NOMO-1 (cell line): ENCODE results near the gene TUBGCP3.
"Not testable (repeated sequence)": the region's sequence is repeated elsewhere in the genome, so short reads cannot be mapped to it uniquely, and the experiment has no call there.

Source experiments
- DNase-seq, 2 experiments: peaks; one replicate each; lab custom pipeline; 2025; ENCODE audit not compliant: unreplicated experiment in 2 of 2; lab: John Stamatoyannopoulos, UW

The TUBGCP3 gene

DNA sequence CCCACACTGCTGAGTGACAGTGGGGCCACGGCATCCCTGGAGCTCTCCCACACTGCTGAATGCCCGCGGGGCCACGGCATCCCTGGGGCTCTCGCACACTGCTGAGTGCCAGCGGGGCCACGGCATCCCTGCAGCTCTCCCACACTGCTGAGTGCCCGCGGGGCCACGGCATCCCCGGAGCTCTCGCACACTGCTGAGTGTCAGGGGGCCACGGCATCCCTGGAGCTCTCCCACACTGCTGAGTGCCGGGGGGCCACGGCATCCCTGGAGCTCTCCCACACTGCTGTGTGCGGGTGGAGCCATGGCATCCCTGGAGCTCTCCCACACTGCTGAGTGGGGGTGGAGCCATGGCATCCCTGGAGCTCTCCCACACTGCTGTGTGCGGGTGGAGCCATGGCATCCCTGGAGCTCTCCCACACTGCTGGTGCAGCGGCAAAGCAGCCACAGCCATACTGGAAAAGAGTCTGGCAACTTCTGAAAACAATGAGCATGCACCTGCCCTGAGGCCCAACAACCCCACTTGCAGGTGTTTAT, 8.6 kb downstream of the TUBGCP3 start:
- no peak for DNase-seq

DNA sequence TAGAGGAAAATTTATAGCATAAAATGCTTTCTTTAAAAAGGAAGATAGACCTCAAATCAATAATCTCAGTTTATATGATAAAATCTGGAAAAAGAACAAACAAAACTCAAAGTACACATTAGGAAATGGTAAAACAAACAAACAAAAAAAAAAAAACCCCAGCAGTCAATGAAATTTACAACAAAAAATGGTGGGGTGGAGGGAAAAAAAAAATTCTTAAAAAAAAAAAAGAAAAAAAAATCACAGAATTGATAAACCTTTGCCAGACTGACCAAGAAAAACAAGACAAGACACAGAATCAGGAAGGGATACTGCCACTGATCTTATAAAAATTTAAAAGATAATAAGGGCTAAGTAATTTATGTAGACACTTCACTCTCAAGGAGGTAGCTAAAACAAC, 11.2 kb downstream of the TUBGCP3 start:
- no peak for DNase-seq

DNA sequence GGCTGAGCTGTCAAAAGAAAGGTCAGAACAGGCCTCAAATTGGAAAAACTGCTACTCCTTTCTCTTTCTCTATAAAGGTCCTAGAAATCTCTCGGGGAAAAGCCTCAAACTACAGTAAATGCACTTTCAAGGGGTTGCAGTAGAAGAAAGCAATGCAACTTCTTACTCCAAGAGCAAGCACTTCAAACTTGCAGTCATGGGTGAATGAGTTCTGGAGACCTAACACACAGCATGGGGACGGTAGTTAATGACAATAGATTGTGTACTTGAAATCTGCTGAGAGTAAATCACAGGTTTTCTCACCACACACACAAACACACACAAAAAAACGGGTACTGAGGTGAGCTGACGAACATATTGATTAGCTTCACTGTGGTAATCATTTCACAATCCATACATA, 11.8 kb downstream of the TUBGCP3 start:
- no peak for DNase-seq

DNA sequence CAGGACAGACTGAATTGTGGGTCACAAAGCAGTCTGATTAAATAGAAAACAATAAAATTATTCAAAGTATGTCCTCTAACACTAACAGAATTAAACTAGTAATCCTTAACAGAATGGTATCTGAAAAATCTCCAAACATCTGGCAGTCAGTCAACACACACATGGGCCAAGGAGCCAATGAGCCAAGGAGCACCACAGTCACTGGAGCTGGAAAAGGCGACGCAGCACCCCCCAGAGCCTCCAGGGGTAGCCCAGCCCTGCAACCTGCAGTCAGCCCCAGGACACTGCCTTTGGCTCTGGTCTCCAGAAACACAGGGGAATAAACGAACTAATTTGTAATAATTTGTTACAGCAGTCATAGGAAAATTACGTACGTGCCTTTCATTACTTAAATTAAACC, 12.3 kb downstream of the TUBGCP3 start:
- no peak for DNase-seq

DNA sequence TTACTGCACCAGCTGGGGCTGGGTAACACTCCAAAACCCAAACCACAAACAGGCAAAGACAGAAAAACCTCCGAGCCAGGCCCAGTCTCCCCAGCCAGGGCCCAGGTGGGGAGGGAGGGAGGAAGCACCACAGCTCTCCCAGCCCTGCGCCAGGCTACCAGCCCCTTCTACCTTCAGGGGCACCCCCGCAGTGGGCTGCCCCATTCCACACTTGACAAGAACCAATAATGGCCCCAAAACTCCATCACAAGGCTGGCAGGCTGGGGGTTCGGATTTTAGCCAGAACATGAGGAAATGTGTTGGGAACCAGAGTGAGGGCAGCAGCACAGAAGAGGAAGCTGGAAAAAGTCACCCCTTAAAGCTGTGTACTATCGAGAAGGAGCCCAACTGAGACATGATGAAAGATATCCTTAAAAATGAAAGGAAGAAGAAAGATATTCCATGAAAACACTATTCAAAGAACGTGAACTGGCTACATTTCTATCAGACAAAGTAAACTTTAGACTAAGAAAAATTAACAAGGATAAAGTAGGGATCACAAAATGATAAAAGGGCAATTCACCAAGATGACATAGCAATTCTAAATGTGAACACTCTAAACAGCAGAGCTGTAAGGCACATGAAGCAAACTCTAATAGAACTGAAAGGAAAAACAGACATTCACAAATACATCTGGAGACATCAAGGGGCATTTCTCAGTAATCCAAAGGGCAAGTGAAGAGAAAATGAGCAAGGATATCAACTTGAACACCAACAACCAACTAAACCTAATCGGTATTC, 12.9 kb downstream of the TUBGCP3 start:
- DNase-seq = no peak

DNA sequence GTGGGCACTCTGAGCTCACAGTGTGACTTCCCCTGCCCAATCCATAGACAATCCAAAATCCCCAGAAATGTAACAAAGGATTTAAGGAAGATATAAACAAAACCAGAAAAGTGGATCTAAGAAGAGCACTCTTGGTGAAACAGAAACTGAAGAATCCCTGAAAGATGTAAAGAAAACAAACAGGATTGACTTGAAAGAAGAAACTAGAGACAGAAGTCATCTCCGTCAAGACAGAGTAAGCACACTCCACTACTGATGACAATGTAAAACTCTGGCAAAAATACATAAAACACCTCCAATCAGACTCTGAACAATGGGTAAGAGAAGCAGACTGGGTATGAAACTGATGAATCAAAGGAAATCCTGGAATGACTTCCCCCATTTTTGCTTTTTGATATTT, 13.5 kb downstream of the TUBGCP3 start:
- no peak for DNase-seq

DNA sequence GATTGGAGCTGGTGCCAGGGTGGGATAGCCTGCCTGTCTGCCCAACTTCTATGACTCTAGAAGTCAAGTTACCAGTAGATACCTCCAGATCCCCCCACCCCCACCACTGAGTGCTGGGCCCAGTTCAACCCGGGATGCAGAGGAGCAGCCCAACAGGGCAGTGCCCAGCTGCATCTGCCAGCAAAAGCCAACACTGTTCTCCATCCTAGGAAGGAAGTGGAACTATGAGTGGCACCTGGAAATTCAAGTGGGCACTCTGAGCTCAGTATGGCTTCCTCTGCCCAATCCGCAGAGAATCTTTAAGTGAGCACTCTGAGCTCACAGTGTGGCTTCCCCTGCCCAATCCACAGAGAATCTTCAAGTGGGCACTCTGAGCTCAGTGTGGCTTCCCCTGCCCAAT, 14.2 kb downstream of the TUBGCP3 start:
- DNase-seq = no peak

DNA sequence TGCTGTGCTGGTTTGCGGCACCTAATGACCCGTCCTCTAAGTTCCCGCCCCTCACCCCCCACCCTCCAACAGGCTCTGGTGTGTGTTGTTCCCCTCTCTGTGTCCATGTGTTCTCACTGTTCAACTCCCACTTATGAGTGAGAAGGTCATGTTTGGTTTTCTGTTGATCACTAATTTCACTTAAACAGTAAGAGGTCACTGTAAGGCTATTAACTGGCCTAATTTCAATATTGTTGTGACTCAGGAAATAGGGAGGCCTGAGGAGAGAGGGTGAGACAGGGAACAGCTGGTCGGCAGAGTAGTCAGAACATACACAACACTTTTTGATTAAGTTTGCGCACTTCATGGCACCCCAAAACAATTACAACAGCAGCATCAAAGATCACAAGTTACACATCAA, 15.6 kb downstream of the TUBGCP3 start:
- DNase-seq = no peak

DNA sequence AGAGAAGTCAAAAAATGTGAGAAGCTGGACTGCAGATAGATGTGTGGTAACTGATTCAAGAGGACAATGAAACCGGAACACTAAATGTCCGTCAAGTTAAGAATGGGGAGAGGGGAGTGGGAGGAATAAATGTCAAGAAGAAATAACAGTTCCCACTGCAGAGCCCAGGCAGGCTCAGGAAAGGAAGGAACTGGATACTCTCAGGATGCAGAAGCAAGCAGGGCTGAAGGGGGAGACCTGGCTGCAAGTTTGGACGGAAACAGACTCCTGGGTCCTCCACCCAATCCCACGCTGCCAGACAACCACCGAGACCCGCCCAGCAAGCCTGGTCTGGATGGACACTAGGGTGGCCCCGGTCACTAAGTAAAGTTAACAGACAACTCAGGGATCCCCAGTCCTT, 18.1 kb downstream of the TUBGCP3 start:
- no peak for DNase-seq

DNA sequence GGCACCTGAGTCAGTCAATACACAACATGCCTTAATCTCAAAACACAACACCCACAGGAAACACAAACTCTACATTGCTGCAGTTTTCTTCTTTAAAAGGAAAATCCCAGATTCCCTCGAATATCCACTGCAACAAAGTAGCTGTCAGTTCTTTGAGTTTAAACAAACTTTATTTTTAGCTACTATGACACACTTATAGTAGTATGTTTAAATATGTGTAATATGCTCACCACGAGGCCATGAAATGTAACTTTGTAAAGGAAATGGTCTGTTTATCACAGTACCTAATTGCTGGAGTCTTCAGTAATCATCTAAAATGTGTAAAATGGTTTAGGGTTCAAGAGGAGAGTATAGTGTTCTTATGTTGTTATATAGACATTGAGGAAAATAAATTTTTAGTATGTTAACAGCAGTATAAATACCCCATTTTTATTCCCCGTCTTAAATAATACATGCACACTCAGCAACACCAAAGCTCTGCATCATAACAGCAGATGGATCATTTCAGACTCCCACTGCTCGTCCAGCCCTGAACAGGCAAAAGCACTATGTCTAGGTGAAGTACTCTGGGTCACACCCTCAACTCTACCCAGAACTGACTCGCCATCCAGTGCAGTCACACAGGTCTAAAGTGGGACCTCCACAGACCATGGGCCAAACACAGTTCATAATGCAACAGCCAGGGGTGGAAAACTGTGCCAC, 20.6 kb downstream of the TUBGCP3 start:
- no peak for DNase-seq

DNA sequence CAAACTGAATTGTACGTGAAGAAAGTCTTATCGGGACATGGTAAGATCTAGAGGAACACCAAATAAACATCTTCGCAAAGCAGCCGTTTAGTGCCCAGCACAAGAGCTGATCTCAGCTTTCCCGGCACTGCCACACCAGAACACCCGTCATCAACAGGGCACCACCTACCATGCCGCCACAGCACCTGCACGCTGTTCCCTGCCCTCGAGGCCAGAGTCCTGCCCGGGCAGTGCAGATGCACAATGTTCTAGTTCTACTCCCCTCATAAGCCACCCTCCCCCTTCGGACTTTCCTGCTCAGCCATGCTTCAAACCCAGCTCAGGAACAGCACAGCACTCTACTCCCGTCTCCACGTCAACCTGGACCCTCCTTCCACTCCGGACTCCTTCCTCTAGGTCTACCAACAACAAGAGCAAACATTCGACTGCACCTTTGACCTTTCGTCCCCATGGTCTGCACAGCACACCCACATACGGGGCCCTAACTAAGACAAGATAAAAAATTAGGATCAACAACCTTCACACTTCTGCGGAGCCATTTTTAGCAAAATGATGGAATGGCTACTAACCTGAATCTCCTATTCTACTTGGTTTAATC, 25.1 kb downstream of the TUBGCP3 start:
- no peak for DNase-seq

DNA sequence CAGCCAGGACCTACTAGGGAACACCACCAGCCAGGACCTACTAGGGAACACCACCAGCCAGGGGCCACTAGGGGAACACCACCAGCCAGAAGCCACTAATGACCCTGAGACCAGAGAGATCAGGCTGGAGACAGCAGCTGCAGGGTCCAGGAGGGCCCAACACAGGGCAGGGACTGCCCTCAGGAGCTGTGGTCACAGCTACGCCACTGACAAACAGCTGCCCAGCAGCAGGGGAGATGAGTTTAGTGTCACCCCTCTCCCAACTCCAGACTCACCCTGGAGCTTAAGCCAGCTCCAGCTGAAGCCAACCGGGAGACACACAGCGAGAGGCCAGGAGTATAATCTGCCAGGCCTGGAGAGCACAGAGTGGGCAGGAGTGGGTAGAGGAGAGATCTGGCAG, 25.7 kb downstream of the TUBGCP3 start:
- no peak for DNase-seq

DNA sequence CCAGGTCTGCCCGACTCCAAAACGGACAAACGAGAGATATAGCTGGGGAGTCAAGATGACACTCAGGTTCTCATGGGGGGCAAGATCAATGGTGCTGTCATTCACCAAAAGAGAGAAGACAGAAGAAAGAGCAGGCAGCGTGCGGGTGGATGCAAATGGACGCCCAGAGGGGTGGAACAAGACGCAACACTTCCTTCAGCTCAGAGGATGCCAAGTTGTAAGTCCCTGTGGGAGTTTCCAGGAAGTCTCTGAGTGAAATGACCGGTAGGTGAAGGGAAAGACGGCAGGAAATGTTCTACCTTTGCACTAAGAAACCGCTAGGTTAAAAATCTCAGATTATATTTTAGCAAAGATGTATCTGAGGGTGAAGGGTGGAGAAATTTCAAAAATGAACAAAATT, 26.5 kb downstream of the TUBGCP3 start:
- no peak for DNase-seq

DNA sequence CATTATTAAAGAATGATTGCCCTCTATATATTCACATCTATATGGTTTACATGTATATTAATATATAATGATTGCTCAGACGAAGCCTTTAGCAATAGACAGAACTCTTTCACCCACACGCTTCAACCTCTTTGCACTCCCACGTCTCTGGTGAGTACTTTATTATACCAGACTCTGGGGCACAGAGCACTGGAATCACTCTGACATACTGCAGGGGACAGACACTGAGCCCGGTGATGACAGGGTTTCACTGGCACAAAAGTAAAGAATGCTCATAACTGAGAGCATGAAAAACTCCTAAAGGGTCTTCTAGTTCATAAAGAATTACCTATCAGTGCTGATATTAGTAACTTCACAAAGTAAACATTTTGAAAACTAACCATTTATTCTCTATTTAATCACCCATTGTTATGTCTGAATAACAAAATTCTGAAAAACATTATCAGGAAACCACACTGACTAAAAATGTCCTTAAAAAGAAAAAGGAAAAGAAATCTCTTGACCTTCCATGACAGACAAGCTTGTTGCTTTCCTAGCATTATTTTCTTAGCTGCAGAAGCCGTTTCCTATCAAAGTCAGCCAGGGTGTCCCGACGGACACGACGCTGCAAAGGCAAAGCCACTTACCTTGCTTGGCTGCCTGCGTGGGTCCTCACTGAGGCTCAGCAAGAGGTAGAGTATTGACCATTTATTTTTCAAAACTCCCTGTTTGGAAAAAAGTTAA, 29.1 kb downstream of the TUBGCP3 start:
- DNase-seq = no peak

DNA sequence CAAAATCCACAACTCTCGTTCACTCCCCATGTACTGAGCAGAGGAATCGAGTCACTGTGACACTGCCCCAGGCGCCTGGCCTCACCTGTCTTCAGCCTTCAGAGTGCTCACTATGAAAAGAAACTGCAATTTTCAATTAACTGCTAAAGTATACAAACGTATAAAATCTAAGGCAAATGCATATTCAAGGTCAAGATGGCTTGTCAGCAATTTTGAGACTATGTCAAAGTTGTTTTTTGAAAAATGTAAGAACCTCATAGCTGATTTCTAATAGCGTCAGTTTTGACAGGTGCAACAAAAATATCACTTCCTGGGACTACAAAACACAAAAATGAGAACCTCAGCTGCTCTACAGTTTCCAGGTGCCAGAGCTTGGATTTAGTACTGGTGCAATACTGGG, 31.4 kb downstream of the TUBGCP3 start:
- no peak for DNase-seq

DNA sequence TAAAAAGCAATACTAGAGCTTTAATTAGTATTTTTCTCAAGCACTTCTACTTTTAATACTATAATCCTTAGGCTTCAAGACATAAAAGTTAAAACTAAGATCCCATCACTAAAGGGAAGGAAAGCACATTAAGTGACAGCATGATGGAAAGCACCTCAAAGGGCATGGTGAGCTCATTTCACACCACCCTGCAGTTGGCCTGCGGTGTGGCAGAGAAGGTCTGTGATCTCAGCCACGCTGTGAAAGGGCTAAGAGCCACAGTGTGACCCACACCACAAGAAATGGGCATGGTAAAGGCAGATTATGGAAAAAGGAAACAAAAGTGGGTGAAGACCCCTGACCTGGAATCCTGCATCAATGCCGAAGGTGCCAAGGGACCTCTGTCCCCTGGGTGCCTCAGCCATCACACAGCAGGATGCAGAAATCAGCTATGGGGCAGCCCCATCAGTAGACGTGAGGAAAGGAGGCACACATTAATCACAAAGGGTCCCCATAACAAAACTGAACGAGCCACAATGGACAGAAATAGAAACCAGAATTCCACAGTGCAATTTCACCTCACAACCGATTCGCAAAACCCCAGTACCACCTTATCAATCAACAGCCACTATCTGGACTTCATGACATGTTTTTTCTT, 33.6 kb downstream of the TUBGCP3 start:
- no peak for DNase-seq

DNA sequence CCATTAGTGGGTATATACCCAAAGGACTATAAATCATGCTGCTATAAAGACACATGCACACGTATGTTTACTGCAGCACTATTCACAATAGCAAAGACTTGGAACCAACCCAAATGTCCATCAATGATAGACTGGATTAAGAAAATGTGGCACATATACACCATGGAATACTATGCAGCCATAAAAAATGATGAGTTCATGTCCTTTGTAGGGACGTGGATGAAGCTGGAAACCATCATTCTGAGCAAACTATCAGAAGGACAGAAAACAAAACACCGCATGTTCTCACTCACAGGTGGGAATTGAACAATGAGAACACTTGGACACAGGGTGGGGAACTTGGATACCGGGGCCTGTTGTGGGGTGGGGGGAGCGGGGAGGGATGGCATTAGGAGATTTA, 39.0 kb downstream of the TUBGCP3 start:
- not testable (repeated sequence) for DNase-seq

DNA sequence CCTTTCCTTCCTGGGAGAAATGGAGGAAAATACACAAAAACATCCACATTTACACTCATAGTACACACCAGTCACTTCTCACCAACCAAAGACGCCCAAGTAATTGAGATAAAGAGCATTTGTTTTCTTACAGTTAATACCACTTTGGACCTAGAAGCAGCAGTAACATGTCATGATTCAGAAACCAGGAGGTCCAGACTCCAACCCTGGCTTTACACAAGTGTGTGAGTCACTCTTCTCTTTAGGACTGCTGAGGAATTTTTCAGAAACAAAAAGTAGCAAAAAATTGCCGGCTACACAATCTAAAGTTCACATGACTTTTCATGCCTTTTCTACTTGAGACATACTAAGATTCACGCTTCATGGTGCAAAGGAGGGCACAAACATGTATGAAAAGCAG, 42.1 kb downstream of the TUBGCP3 start:
- DNase-seq = no peak

DNA sequence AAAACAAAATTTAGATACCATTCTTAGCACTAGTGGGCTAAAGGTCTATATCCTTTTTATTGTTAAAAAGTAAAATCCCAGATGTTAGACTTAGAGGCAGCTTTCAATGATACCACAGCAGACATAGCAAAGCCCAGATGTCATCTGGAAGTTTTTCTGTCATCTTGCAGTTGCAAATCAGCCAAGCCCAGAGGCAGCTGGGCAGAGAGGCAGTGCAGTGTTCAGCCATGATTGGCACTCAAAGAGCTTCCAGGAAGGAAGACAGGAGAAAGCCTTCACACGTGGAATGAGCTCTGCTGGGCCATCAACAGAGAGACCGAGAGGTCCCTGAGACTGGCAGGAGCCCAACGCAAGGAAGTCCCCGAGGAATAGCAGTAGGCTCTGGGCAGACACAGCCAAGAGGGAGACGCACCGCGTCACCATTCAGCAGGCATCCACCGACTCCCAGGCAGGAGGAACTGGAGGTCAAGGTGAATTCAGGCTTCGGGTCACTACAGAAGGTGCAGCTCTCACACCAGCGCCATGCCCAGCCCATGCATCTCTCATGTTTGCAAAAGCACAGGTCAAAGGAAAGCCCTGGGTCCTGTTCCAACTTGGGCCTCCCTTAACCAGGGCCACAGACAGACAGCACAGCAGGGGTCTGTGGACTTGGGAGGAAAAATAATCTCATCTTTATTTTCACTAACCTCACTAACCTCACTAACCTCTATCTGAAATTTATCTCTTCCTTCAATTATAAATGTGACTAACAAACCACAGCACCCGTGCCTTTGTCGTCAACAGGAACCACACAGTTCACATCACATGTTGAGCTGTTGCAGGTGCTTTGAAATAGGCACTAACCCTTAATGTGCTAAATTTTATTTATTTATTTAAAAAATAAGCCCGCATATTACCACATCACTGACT, 54.9 kb downstream of the TUBGCP3 start:
- DNase-seq = no peak
